Diencephalon (tissue), 1 donor: ENCODE data around the gene SLC25A41. TPM values are rescaled to one million over a fixed set of nuclear protein-coding genes. Genes with fewer than 3 reads are reported as not detected.

Source experiments
- small RNA-seq: library from RNA; depleted of rRNA; stranded (forward); fragments of <200 nt; gene quantifications from one replicate; pipeline ENCODE3, GENCODE V24; 2014
- total RNA-seq: library from RNA; depleted of rRNA; stranded (reverse); fragments of >200 nt; gene quantifications from one replicate; pipeline ENCODE4 v1.2.3, GENCODE V29; 2014

SLC25A41 gene
- 0.69 TPM for total RNA-seq

DNA sequence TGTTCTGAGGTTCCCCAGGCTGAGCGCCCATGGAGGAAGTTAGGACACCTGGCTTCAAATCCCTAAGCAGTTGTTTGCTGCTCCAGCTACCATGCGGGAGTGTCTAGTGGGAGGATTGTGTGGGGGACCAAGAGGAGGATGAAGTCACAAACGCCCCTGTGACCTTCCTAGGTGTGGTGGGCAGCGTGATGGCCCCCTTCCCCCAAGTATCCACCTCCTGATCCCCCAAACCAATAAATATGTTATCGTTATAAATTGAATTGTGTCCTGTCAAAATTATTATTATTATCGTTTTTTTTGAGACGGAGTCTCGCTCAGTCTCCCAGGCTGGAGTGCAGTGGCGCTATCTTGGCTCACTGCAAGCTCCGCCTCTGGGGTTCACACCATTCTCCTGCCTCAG lies at the start of gene SLC25A41:
TSS of gene SLC25A41 (minus strand) at position 101 of the 400 bp plus-strand sequence. CDS start at position 31, 70 bp downstream.

DNA sequence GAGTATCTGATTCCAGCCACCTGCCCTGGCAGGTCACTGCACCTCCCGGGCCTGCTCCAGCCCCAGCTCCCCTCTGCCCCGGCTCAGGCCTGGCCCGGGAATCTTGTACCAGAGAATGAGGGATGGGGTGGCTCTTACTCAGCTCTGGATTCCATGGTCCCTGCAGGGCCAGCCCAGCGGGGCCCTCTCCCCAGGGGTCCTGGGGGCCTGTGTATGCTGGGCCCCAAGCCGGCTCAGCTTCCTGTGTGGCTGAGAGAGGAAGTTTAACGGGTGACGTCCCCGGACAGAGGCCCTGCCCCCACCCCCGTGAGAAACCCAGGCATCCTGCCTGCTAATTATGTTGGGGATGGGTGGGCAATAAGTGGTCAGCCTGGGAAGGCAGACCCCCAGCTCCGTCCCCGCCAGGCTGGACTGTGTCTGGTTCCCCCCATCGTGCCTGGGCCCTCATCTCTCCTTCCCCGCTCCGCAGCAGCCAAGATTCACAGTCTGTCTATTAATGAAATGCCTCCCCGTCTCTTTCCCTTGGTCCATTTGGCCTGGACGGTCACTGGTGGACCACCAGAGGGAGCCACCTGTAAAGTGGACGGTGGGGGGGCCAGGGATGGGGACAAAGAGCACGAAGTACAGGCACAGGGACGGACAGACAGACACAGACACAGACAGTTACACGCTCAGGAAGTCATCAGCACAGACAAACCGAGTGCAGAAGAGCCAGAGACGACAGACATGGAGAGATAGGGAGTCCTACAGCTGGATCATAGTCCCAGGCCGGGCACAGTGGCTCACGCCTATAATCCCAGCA lies 48.2 kb upstream of the SLC25A41 start, which contains the start of gene DENND1C:
TSS of gene DENND1C (minus strand) at position 247 of the 802 bp plus-strand sequence. CDS start at position 155, 92 bp downstream.

DNA sequence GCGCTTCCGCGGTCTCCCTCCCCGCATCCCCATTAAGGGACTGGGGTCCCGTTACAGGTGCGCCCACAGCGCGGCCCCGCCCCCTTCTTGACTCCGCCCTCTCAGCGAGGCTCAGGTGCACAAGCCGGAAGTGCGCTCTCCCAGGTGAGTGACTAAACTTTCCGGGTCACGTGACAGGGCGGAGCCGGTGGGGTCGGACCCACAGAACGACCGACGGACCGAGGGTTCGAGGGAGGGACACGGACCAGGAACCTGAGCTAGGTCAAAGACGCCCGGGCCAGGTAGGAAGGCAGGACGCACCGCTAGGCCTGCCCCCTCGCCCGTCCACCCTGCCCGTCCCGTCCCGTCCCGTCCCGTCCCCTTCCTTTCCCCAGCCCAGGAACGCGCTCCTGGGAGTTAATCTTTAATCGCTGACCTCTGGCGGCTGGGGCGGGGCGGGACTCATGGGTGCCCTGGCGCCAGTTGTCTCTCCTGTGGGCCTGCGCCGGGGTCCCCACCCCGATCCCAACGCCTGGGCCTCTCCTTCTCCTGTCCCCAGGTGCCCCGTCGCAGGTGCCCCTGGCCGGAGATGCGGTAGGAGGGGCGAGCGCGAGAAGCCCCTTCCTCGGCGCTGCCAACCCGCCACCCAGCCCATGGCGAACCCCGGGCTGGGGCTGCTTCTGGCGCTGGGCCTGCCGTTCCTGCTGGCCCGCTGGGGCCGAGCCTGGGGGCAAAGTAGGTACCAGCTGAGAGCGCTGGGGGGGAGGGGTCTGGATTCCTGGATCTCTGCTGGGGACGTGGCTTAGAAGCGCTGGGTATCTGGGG lies 30.7 kb upstream of the SLC25A41 start, which contains the start of gene CRB3:
TSS of gene CRB3 (plus strand) at position 202 of the 804 bp plus-strand sequence. CDS start at position 633, 431 bp downstream.

DNA sequence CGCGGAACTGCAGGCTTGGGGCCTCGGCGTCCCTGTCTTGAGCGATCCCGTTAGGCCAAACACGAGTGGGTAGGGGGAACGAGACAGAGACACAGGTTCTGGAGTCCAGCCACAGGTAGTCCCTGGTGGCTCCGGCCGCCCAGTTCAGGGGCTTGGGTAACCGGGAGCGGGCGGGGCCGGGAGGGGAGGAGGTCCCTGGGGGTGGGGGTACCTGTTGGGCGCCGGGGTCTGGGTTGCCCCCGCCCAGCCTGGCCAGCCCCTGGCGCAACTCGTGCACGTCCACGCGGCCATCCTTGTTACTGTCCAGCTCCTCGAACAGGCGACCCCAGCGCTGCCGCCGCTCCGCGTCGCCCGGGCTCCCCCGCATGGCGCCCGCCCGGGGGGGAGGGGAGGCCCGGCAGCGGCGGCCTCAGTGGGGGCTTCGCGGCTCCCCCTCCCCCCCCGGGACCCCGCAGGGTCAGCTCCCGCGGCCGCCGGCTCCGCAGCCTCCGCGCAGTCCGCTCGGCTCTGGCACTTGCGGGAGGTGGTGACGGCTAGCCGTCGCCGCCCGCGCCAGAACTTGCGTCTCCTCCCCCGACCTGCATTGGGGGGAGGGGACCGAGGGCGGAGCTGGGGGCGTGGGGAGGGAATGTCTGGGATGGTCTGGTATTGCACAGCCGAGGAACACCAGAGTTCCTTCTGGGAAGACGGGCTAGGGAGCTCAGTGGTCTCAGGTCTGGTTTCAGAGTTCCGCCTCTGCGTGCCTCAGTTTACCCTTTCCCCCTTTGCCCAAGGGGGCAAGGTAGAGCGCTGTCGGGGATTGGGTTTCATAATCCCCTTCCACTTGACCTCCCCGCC lies 25.9 kb upstream of the SLC25A41 start, which contains the start of gene SLC25A23:
TSS of gene SLC25A23 (minus strand) at position 531 of the 837 bp plus-strand sequence. CDS start at position 367, 164 bp downstream.

DNA sequence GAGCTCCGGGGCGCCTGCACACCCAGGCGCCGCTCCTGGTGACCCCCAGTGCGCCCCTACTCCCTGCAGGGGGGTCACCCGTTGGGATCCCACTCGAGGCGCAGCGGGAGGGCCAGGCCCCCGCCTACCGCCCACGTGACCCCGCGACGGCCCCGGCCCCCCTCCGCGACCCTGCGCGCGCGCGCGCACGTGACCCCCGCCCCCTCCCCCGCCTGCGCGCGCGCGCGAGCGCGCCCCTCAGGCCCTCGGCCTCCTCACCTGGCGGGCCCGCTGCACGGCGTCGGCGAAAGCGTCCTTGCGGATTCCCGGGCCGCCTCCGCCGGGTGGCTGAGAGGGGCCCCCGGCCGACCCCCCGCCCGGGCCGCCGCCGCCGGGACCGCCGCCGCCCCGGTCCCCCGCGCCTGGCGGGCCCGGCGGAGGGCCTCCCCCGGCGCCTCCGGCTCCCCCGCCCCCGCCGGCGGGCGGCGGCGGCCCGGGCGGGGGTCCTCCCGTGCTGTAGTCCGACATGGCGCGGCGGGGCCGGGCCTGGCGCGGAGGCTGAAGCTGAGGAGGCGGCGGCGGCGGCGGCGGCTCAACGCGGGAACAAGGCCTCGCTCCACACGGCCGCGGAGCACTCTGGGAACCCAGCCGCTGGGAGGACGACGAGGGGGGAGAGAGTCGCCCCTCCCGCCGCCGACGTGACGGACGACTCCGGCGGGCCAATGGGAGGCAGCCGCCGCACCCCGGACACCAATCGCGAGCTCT lies 9.2 kb downstream of the SLC25A41 start, which contains the start of gene KHSRP:
TSS of gene KHSRP (minus strand) at position 617 of the 744 bp plus-strand sequence. CDS start at position 507, 110 bp downstream.

DNA sequence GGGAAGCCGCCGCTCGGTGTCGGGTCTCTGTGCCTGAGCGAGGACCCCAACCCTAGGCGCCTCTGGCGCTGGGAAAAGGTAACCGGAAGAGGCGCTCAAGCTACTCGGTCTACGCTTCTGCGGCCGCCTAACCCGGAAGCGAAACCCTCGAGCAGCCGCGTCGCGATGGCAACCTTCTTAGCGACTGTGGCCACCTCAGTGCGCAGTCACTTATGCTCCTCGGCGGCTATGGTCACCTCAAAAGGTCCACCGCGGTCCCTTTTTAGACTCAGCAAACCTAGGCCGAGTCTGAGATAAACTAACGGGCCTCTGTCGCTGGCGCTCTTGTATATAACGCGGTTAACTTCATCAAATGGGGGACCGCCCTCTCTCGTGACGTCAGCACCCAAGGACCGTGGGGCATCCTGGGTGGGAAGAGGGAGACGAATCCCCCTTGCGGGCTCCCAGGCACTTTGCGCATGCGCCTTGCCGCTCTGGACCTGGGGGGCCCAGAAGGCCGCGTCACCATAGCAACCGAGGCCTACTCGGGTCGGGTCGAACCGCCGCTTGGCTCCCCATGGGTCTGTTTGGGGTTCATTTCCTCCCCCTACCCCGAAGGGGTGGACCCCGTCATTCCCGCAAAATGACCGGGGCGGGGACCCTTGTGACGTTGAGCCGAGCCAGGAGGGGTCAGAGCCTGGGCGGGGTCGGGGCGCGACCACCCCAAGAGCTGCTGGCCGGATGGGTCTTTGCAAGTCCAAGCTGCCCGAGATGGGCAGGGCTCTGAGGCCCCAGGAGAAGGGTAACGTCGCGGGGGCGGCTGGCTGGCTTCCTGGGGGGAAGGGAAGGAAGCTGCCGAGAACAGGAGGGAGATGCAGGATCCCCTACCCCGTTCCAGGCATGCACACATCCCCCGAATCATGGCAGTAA lies 40.2 kb downstream of the SLC25A41 start, which contains the start of gene GTF2F1:
TSS of gene GTF2F1 (minus strand) at position 91 of the 909 bp plus-strand sequence. CDS start 169 bp downstream, outside the sequence.

Small RNAs within 50 kb of the gene (small RNA-seq; reads per million reads assigned to genes)
- gene MIR6790, result not detected
- gene MIR6885, result not detected

Other genes starting within 250 kb of the SLC25A41 start
- 27.0 TPM for gene MLLT1, start 153.8 kb downstream of the SLC25A41 start, total RNA-seq
- gene ACER1, start 100.2 kb downstream of the SLC25A41 start, total RNA-seq, result not detected
- gene CLPP, start 72.2 kb downstream of the SLC25A41 start, total RNA-seq, result 33.9 TPM
- 59.5 TPM for gene ALKBH7, start 61.0 kb downstream of the SLC25A41 start, total RNA-seq
- gene PSPN, start 57.8 kb downstream of the SLC25A41 start, total RNA-seq, result 3.2 TPM
- gene GTF2F1, start 40.6 kb downstream of the SLC25A41 start, total RNA-seq, result 43.6 TPM
- gene KHSRP, start 9.0 kb downstream of the SLC25A41 start, total RNA-seq, result 113 TPM
- 37.6 TPM for gene SLC25A23, start 26.0 kb upstream of the SLC25A41 start, total RNA-seq
- 1.6 TPM for gene CRB3, start 30.5 kb upstream of the SLC25A41 start, total RNA-seq
- gene DENND1C, start 48.0 kb upstream of the SLC25A41 start, total RNA-seq, result 0.69 TPM
- 169 TPM for gene TUBB4A, start 68.5 kb upstream of the SLC25A41 start, total RNA-seq
- gene TNFSF9, start 97.3 kb upstream of the SLC25A41 start, total RNA-seq, result 4.2 TPM
- not detected for gene CD70, start 157.4 kb upstream of the SLC25A41 start, total RNA-seq
- gene TNFSF14, start 236.4 kb upstream of the SLC25A41 start, total RNA-seq, result not detected